Uterus (tissue), 4 donors: ENCODE results near the gene ERG. TPM values are rescaled to one million over a fixed set of nuclear protein-coding genes. Genes with fewer than 3 reads are reported as not detected.

Experiments used
- DNase-seq, 2 donors: peaks; one replicate each; pipeline ENCODE4 v3.0.0-alpha.2; 2019 to 2020
- H3K27ac ChIP-seq, 2 donors: fragments of 200-600 bp; sonication (generic); 1 replicate in 1 of 2; 2 replicates in 1 of 2; pipeline ENCODE4 v1.5.1; 2016 to 2018
- H3K27me3 ChIP-seq, 2 donors: fragments of 200-600 bp; sonication (generic); one replicate each; pipeline ENCODE4 v1.5.1; 2018 to 2019; ENCODE audit warnings: control low read depth in 1 of 2
- H3K36me3 ChIP-seq, 2 donors: fragments of 200-600 bp; sonication (generic); one replicate each; pipeline ENCODE4 v1.5.1; 2019; ENCODE audit warnings: control low read depth in 1 of 2
- H3K4me1 ChIP-seq, 2 donors: fragments of 200-600 bp; sonication (generic); one replicate each; pipeline ENCODE4 v1.5.1; 2018 to 2019; ENCODE audit warnings: control low read depth in 1 of 2
- H3K4me3 ChIP-seq, 2 donors: fragments of 200-600 bp; sonication (generic); 1 replicate in 1 of 2; 2 replicates in 1 of 2; pipeline ENCODE4 v1.5.1; 2018 to 2019; ENCODE audit warnings: mild to moderate bottlenecking in 1 of 2
- H3K9me3 ChIP-seq, 2 donors: fragments of 200-600 bp; sonication (generic); one replicate each; pipeline ENCODE4 v1.5.1; 2019; ENCODE audit warnings: control low read depth in 1 of 2
- CTCF ChIP-seq, 4 experiments: fragments of 200-600 bp in 2 of 4; fragments of 450-650 bp in 2 of 4; sonication (generic) in 2 of 4; IDR thresholded peaks; one replicate each; pipeline ENCODE4 v1.5.1; 2016 to 2019; ENCODE audit warnings: antibody characterized with exemption in 4 of 4, mild to moderate bottlenecking in 2 of 4, moderate library complexity in 1 of 4
- POLR2A ChIP-seq, 2 donors: fragments of 450-650 bp; IDR thresholded peaks; one replicate each; pipeline ENCODE4 v1.6.1; 2016; ENCODE audit warnings: antibody characterized with exemption in 2 of 2, mild to moderate bottlenecking in 1 of 2, moderate library complexity in 1 of 2
- intact Hi-C: fragments of 100-400 bp; cut with DNase I; formaldehyde crosslinking; loops from one replicate; pipeline ENCODE4 v1.15.1; 2023; ENCODE audit warnings: low total_unique reads
- total RNA-seq, 4 donors: library from RNA; depleted of rRNA in 3 of 4; stranded (reverse); fragments of >200 nt in 3 of 4; gene quantifications; one replicate each; pipeline versions ENCODE4 v1.1.0 to v1.2.4, GENCODE V29; 2014 to 2023
- donor health status: DM: yes; HTN: yes; CAD: no.

ERG gene
- total RNA-seq, 4 donors from 2014 or later: 10.4 to 78.6 (median 31.1) TPM

- no peaks in the 10 kb centered on the region for H3K9me3 ChIP-seq
- DNase-seq: no peak
- H3K36me3 ChIP-seq: no peaks in the 10 kb centered on the region
- TF ChIP-seq POLR2A (IDR thresholded peaks at IDR 0.05): no peak
- TF ChIP-seq CTCF (IDR thresholded peaks at IDR 0.05): no peak
- no peak overlapping the region for H3K4me3 ChIP-seq
- peak overlapping the region in 1 of 2 donors; percentile 27 for H3K27ac ChIP-seq
- H3K27me3 ChIP-seq: no peaks in the 10 kb centered on the region
- H3K4me1 ChIP-seq: no peaks in the 10 kb centered on the region
- intact Hi-C loops: no loop called here
These were observed 12.1 kb downstream of the ERG start for GRCh38 chr21:38486221-38486620.

GRCh38 chr21:38479641-38480525 is 18.4 kb downstream of the ERG start:
- H3K36me3 ChIP-seq: no peaks in the 10 kb centered on the region
- H3K27me3 ChIP-seq: no peaks in the 10 kb centered on the region
- no peak overlapping the region for H3K4me3 ChIP-seq
- no peak for TF ChIP-seq POLR2A (IDR thresholded peaks at IDR 0.05)
- no peak for TF ChIP-seq CTCF (IDR thresholded peaks at IDR 0.05)
- H3K27ac ChIP-seq: no peak overlapping the region
- no peaks in the 10 kb centered on the region for H3K9me3 ChIP-seq
- no peak for DNase-seq
- intact Hi-C loops: no loop called here
- H3K4me1 ChIP-seq: no peaks in the 10 kb centered on the region

- Histone ChIP-seq H3K27me3 (no peaks in the 10 kb centered on the region), H3K27ac (peak overlapping the region in 1 of 2 donors; percentile 38), H3K4me3 (no peak overlapping the region), H3K4me1 (no peaks in the 10 kb centered on the region), H3K9me3 (no peaks in the 10 kb centered on the region), H3K36me3 (no peaks in the 10 kb centered on the region)
- TF ChIP-seq CTCF (IDR thresholded peaks at IDR 0.05) (no peak), POLR2A (IDR thresholded peaks at IDR 0.05) (no peak)
- DNase-seq: no peak
- intact Hi-C loops: no loop called here
These were observed 19.5 kb downstream of the ERG start for GRCh38 chr21:38478782-38479181.

GRCh38 chr21:38477226-38477625 is 21.1 kb downstream of the ERG start:
- TF ChIP-seq CTCF (IDR thresholded peaks at IDR 0.05) (no peak), POLR2A (IDR thresholded peaks at IDR 0.05) (no peak)
- intact Hi-C loops: no loop called here
- Histone ChIP-seq H3K4me1 (no peaks in the 10 kb centered on the region), H3K27ac (peak overlapping the region in 1 of 2 donors; percentile 38), H3K36me3 (no peaks in the 10 kb centered on the region), H3K9me3 (no peaks in the 10 kb centered on the region), H3K4me3 (no peak overlapping the region), H3K27me3 (no peaks in the 10 kb centered on the region)
- DNase-seq: no peak

- intact Hi-C loops: no loop called here
These were observed 21.9 kb downstream of the ERG start for GRCh38 chr21:38476385-38476784.

More at GRCh38 chr21:38476385-38476784, 21.9 kb downstream of the ERG start:
- H3K27ac ChIP-seq: peak overlapping the region; percentile 42 to 65
- H3K4me3 ChIP-seq: no peak overlapping the region
- no peaks in the 10 kb centered on the region for H3K27me3 ChIP-seq
- no peak for TF ChIP-seq POLR2A (IDR thresholded peaks at IDR 0.05)
- no peak for TF ChIP-seq CTCF (IDR thresholded peaks at IDR 0.05)
- no peaks in the 10 kb centered on the region for H3K9me3 ChIP-seq
- no peaks in the 10 kb centered on the region for H3K36me3 ChIP-seq
- peak in 1 of 2 donors; percentile 43 for DNase-seq
- no peaks in the 10 kb centered on the region for H3K4me1 ChIP-seq
